Smooth muscle cell (in vitro differentiated cells): ENCODE results near the gene ECM1. TPM values are rescaled to one million over a fixed set of nuclear protein-coding genes. Genes with fewer than 3 reads are reported as not detected.

Source experiments
- DNase-seq: peaks from one replicate; lab custom pipeline; 2025; ENCODE audit not compliant: unreplicated experiment; lab: John Stamatoyannopoulos, UW
- H2AFZ ChIP-seq: fragments of 200-600 bp; sonication (generic); 2 replicates; pipeline ENCODE4 v1.6.0; 2016; ENCODE audit warnings: antibody characterized with exemption, low read depth, mild to moderate bottlenecking
- H3F3A ChIP-seq: fragments of 200-600 bp; sonication (generic); 2 replicates; pipeline ENCODE4 v1.6.0; 2017; ENCODE audit warnings: antibody characterized with exemption, low read depth
- H3K27ac ChIP-seq: fragments of 200-600 bp; sonication (generic); 2 replicates; pipeline ENCODE4 v1.5.1; 2016; ENCODE audit warnings: low read depth, mild to moderate bottlenecking
- H3K27me3 ChIP-seq: fragments of 200-600 bp; sonication (generic); 2 replicates; pipeline ENCODE4 v1.6.1; 2016; ENCODE audit warnings: low read depth, mild to moderate bottlenecking
- H3K36me3 ChIP-seq: fragments of 200-600 bp; sonication (generic); 2 replicates; pipeline ENCODE4 v1.5.1; 2016; ENCODE audit warnings: low read depth
- H3K4me1 ChIP-seq: fragments of 200-600 bp; sonication (generic); 2 replicates; pipeline ENCODE4 v1.5.1; 2016; ENCODE audit warnings: low read depth
- H3K4me2 ChIP-seq: fragments of 200-600 bp; sonication (generic); 2 replicates; pipeline ENCODE4 v1.6.0; 2016; ENCODE audit warnings: mild to moderate bottlenecking
- H3K4me3 ChIP-seq: fragments of 200-600 bp; sonication (generic); 2 replicates; pipeline ENCODE4 v1.5.1; 2016; ENCODE audit warnings: mild to moderate bottlenecking
- H3K79me2 ChIP-seq: fragments of 200-600 bp; sonication (generic); 2 replicates; pipeline ENCODE4 v1.6.0; 2016; ENCODE audit warnings: low read depth, mild to moderate bottlenecking
- H3K9ac ChIP-seq: fragments of 200-600 bp; sonication (generic); 2 replicates; pipeline ENCODE4 v1.6.0; 2016; ENCODE audit warnings: low read depth
- H3K9me3 ChIP-seq: fragments of 200-600 bp; sonication (generic); replicated peaks from 2 replicates; pipeline ENCODE4 v1.5.1; 2016; ENCODE audit warnings: low read depth
- H4K20me1 ChIP-seq: fragments of 200-600 bp; sonication (generic); 2 replicates; pipeline ENCODE4 v1.6.0; 2016; ENCODE audit warnings: low read depth
- CTCF ChIP-seq: fragments of 200-600 bp; sonication (generic); IDR thresholded peaks from 2 replicates; pipeline ENCODE4 v1.5.1; 2017; ENCODE audit warnings: borderline replicate concordance, mild to moderate bottlenecking, antibody characterized with exemption; ENCODE audit not compliant: insufficient read depth, poor library complexity, severe bottlenecking
- WGBS: methylation state at CpG from one replicate; pipeline ENCODE4 v1.1.7; 2016; ENCODE audit warnings: low lambda C conversion rate; 5-methylcytosine and 5-hydroxymethylcytosine counted together
- polyA plus RNA-seq: library from polyadenylated mRNA; unstranded; fragments of >200 nt; fragmentation: Nextera tagmentation; extraction: Ambion mirVana; gene quantifications from 2 replicates; pipeline ENCODE4 v1.2.1, GENCODE V29; 2016
- total RNA-seq: library from RNA; depleted of rRNA; stranded (reverse); fragments of >200 nt; gene quantifications from 2 replicates; pipeline ENCODE4 v1.2.3, GENCODE V29; 2014

Gene ECM1
- total and polyA plus RNA-seq, 2 experiments from 2014 or later, result 19.0 to 36.1 TPM

GRCh38 chr1:150479927-150480352 is 28.0 kb upstream of the ECM1 start:
- Histone ChIP-seq H3K4me3 (no peak overlapping the region), H3K9ac (no peak overlapping the region), H3K79me2 (no peaks in the 10 kb centered on the region), H3K4me1 (peaks cover 4% of the 10 kb centered on the region), H4K20me1 (no peaks in the 10 kb centered on the region), H2AFZ (no peak overlapping the region), H3K27me3 (no peaks in the 10 kb centered on the region), H3K27ac (no peak overlapping the region), H3K36me3 (no peaks in the 10 kb centered on the region), H3F3A (peaks cover 7% of the 10 kb centered on the region), H3K4me2 (no peak overlapping the region), H3K9me3 (no peaks in the 10 kb centered on the region)
- no peak for DNase-seq
- WGBS, result 90% methylated on average over 2 of the region's 2 CpGs
- TF ChIP-seq CTCF, result no peak

DNA sequence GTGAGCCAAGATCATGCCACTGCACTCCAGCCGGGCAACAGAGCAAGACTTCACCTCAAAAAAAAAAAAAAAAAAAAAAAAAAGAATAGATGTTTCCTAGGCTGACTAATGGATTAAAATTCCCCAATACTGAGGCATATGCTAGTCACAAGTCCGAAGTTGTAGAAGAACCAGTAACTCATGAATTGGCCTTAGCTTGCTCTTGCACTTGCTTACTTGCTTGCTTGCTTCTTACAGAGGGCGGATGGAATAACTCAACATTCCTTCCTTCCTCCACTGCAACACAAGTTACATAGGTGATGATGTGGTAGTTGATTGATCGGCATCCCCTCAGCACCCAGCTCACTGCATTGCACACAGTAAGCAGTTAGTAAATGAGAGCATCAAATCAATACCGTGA is 23.5 kb upstream of the ECM1 start:
- no peaks in the 10 kb centered on the region for H4K20me1 ChIP-seq
- no peak overlapping the region for H2AFZ ChIP-seq
- H3F3A ChIP-seq, result peaks cover 4% of the 10 kb centered on the region
- H3K4me1 ChIP-seq, result peaks cover 11% of the 10 kb centered on the region
- H3K4me3 ChIP-seq, result no peak overlapping the region
- H3K79me2 ChIP-seq, result peaks cover 9% of the 10 kb centered on the region
- no peaks in the 10 kb centered on the region for H3K36me3 ChIP-seq
- no peak overlapping the region for H3K27ac ChIP-seq
- H3K4me2 ChIP-seq, result no peak overlapping the region
- DNase-seq, result no peak
- no peaks in the 10 kb centered on the region for H3K9me3 ChIP-seq
- no peak overlapping the region for H3K9ac ChIP-seq
- WGBS, result 92% methylated on average over 5 of the region's 5 CpGs
- H3K27me3 ChIP-seq, result no peaks in the 10 kb centered on the region
- TF ChIP-seq CTCF, result no peak

DNA sequence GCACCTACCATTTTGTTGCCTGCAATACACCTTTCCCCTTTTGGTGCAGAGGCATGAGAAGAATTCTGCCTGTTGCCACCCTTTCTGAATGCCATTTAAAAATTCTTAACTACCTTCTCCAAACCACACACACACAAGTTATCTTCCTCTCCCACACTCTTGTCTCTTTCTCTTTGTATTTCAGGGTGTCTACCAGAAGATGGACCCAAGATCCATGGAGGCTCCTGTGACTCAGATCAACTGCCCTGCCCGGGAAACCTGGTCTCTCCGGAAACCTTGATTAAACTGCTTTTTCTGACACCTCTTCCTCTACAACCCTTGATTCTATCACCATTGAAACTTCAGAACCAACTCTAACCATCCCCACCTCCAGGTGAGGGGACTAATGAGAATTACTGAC is 23.0 kb upstream of the ECM1 start:
- Histone ChIP-seq H3F3A (peaks cover 4% of the 10 kb centered on the region), H3K79me2 (peaks cover 9% of the 10 kb centered on the region), H3K27ac (no peak overlapping the region), H3K4me1 (peaks cover 11% of the 10 kb centered on the region), H4K20me1 (no peaks in the 10 kb centered on the region), H3K9me3 (no peaks in the 10 kb centered on the region), H3K27me3 (no peaks in the 10 kb centered on the region), H2AFZ (peak overlapping the region; percentile 44), H3K9ac (no peak overlapping the region), H3K36me3 (no peaks in the 10 kb centered on the region), H3K4me3 (no peak overlapping the region), H3K4me2 (no peak overlapping the region)
- TF ChIP-seq CTCF, result no peak
- WGBS, result 57% methylated on average over 2 of the region's 2 CpGs
- no peak for DNase-seq

DNA sequence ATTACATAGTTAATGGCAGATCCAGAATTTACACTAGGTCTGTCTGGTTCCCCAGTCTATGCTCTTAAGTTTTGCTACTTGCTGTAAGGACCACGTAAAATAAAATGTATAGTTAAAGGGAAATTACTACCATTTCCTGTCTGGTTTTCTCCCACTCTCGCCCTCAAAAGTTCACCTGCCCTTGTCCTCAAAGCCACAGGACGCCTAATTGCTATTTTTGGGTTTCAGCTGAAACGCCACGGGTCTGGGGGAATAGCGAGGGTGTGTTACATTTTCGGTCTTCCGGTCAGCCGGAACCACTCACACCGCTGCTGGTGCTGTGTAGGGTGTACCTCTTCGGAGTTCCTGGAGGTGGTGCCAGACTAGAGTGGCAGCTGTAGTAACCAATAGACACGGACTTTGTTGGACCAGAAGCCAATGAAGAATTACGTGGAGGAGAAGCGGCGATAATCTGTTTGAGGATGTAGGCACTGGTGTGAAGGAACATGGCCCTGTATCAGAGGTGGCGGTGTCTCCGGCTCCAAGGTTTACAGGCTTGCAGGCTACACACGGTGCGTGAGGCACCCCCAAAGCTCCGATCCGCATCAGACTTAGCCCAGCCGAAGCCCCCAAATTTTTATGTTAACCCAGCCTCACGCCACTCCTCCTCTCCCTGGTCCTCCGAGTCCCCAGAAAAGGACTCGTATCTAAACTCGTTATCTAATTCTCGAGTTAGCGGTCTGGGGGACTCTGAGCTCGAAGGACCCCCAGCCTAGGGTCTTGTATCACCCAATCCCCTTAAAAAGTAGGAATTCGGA is 20.7 kb upstream of the ECM1 start, which contains the start of gene TARS2:
TARS2 (plus strand) TSS at position 454 of the 797 bp plus-strand sequence; CDS start at position 486, 32 bp downstream.
- Histone ChIP-seq H4K20me1 (no peaks in the 10 kb centered on the region), H3K4me1 (peaks cover 11% of the 10 kb centered on the region), H3K27ac (no peak within 1 kb of the TSS), H3K9me3 (no peaks in the 10 kb centered on the region), H2AFZ (peak within 1 kb of the TSS; percentile 82), H3K4me3 (peak within 1 kb of the TSS; percentile 83), H3K79me2 (peaks cover 9% of the 10 kb centered on the region), H3K36me3 (no peaks in the 10 kb centered on the region), H3K9ac (peak within 1 kb of the TSS; percentile 75), H3F3A (peaks cover 4% of the 10 kb centered on the region), H3K27me3 (no peaks in the 10 kb centered on the region), H3K4me2 (peak within 1 kb of the TSS; percentile 100)
- TF ChIP-seq CTCF, result no peak
- WGBS, result 1% methylated on average over 30 of the region's 30 CpGs
- peak; percentile 58 for DNase-seq
